K562 (cell line): Measurements from ENCODE around the gene MEIOB.

Experiments used
- BRF1 ChIP-seq: IDR thresholded peaks from 3 replicates; pipeline ENCODE4 v1.6.1; 2011; ENCODE audit warnings: borderline replicate concordance, mild to moderate bottlenecking; ENCODE audit not compliant: insufficient read length; ENCODE audit errors: extremely low read depth
- CEBPB ChIP-seq: fragments of 450-650 bp; IDR thresholded peaks from 2 replicates; pipeline ENCODE4 v1.6.1; 2016; ENCODE audit warnings: missing genetic modification characterization, missing compliant biosample characterization
- CHD1 ChIP-seq: fragments of 200-600 bp; sonication (generic); IDR thresholded peaks from one replicate; pipeline ENCODE4 v1.6.1; 2012; ENCODE audit warnings: mild to moderate bottlenecking, moderate library complexity, low read length, inconsistent platforms
- CREM ChIP-seq: IDR thresholded peaks from 2 replicates; pipeline ENCODE4 v1.6.1; 2014; ENCODE audit warnings: antibody characterized with exemption, low read depth
- HNRNPLL ChIP-seq: fragments of 200-400 bp; formaldehyde crosslinking; IDR thresholded peaks from 2 replicates; pipeline ENCODE4 v1.6.1; 2017; ENCODE audit warnings: low read length, low read depth, mild to moderate bottlenecking; ENCODE audit not compliant: poor library complexity, severe bottlenecking
- KLF10 ChIP-seq: fragments of 250-450 bp; sonication (Bioruptor Pico); IDR thresholded peaks from 2 replicates; pipeline ENCODE4 v1.6.1; 2021; ENCODE audit warnings: matching md5 sums
- MAX ChIP-seq: sonication (generic); formaldehyde crosslinking; IDR thresholded peaks from 2 replicates; pipeline ENCODE4 v1.9.0; 2022; ENCODE audit warnings: mild to moderate bottlenecking, missing genetic modification reagents
- SETDB1 ChIP-seq: IDR thresholded peaks from one replicate; pipeline ENCODE4 v1.6.1; 2012; ENCODE audit warnings: low read length, control low read depth, inconsistent platforms
- TEAD4 ChIP-seq, 2 experiments: sonication (generic) in 1 of 2; formaldehyde crosslinking in 1 of 2; IDR thresholded peaks; 2 replicates each; pipeline versions ENCODE4 v1.6.1 to v1.8.0; 2012 to 2022; ENCODE audit warnings: borderline replicate concordance in 1 of 2, inconsistent platforms in 1 of 2, low read length in 1 of 2, mild to moderate bottlenecking in 1 of 2, missing genetic modification reagents in 1 of 2
- ZBED1 ChIP-seq: IDR thresholded peaks from 2 replicates; pipeline ENCODE4 v1.6.1; 2014
- ZNF717 ChIP-seq: fragments of 250-450 bp; sonication (Bioruptor Pico); IDR thresholded peaks from 2 replicates; pipeline ENCODE4 v1.5.0; 2021
- TF ChIP-seq, protein P1 (sequence below): sonication (generic); formaldehyde crosslinking; IDR thresholded peaks from 2 replicates; pipeline ENCODE4 v1.8.1; 2023; ENCODE audit warnings: missing genetic modification reagents, mild to moderate bottlenecking, borderline replicate concordance
- TF ChIP-seq, protein P2 (sequence below), 3 experiments: IDR thresholded peaks in 2 of 3; conservative IDR thresholded peaks in 1 of 3; 2 replicates each; pipeline ENCODE4 v1.5.1; 2011 to 2012; ENCODE audit warnings: low read length in 3 of 3, mild to moderate bottlenecking in 3 of 3, control low read depth in 2 of 3, improper control_type of control experiment in 1 of 3, inconsistent platforms in 1 of 3, low read depth in 1 of 3, mixed read lengths in 1 of 3, moderate library complexity in 1 of 3; ENCODE audit not compliant: insufficient read depth in 2 of 3

DNA sequence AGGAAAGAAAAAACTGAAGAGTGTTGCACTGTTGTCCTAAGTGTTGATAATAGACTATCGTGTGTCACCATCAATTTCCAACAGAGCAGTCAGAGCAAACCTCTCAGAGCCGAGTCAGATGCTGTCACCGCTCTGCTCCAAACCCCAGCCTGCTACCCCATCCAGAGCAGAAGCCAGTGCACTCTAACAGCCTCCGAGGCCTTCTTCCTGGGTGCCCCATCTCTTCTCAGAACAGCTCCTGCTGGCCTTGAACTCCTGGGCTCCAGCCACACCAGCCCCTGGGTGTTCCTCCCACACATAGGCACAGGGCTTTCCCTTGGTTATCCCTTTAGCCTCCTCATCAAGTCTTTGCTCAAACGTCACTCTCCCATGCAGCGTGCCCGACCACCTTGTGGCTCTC is 21.0 kb downstream of the MEIOB start:
- TF ChIP-seq MAX (CRISPR knock-in tag) (no peak), SETDB1 (no peak), ZBED1 (no peak), HNRNPLL (no peak), CHD1 (no peak), CEBPB (tag) (no peak), TEAD4 (IDR thresholded peaks at IDR 0.05; ENCODE audit: low read length) (no peak), TEAD4 (CRISPR knock-in tag; IDR thresholded peaks at IDR 0.05; ENCODE audit: borderline replicate concordance) (no peak), BRF1 (no peak), KLF10 (CRISPR knock-in tag) (no peak), CREM (no peak), ZNF717 (no peak)
- TF ChIP-seq, protein P1, sequence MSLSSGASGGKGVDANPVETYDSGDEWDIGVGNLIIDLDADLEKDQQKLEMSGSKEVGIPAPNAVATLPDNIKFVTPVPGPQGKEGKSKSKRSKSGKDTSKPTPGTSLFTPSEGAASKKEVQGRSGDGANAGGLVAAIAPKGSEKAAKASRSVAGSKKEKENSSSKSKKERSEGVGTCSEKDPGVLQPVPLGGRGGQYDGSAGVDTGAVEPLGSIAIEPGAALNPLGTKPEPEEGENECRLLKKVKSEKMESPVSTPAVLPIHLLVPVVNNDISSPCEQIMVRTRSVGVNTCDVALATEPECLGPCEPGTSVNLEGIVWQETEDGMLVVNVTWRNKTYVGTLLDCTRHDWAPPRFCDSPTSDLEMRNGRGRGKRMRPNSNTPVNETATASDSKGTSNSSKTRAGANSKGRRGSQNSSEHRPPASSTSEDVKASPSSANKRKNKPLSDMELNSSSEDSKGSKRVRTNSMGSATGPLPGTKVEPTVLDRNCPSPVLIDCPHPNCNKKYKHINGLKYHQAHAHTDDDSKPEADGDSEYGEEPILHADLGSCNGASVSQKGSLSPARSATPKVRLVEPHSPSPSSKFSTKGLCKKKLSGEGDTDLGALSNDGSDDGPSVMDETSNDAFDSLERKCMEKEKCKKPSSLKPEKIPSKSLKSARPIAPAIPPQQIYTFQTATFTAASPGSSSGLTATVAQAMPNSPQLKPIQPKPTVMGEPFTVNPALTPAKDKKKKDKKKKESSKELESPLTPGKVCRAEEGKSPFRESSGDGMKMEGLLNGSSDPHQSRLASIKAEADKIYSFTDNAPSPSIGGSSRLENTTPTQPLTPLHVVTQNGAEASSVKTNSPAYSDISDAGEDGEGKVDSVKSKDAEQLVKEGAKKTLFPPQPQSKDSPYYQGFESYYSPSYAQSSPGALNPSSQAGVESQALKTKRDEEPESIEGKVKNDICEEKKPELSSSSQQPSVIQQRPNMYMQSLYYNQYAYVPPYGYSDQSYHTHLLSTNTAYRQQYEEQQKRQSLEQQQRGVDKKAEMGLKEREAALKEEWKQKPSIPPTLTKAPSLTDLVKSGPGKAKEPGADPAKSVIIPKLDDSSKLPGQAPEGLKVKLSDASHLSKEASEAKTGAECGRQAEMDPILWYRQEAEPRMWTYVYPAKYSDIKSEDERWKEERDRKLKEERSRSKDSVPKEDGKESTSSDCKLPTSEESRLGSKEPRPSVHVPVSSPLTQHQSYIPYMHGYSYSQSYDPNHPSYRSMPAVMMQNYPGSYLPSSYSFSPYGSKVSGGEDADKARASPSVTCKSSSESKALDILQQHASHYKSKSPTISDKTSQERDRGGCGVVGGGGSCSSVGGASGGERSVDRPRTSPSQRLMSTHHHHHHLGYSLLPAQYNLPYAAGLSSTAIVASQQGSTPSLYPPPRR: no peak
- TF ChIP-seq, protein P2, sequence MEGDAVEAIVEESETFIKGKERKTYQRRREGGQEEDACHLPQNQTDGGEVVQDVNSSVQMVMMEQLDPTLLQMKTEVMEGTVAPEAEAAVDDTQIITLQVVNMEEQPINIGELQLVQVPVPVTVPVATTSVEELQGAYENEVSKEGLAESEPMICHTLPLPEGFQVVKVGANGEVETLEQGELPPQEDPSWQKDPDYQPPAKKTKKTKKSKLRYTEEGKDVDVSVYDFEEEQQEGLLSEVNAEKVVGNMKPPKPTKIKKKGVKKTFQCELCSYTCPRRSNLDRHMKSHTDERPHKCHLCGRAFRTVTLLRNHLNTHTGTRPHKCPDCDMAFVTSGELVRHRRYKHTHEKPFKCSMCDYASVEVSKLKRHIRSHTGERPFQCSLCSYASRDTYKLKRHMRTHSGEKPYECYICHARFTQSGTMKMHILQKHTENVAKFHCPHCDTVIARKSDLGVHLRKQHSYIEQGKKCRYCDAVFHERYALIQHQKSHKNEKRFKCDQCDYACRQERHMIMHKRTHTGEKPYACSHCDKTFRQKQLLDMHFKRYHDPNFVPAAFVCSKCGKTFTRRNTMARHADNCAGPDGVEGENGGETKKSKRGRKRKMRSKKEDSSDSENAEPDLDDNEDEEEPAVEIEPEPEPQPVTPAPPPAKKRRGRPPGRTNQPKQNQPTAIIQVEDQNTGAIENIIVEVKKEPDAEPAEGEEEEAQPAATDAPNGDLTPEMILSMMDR (IDR thresholded peaks at IDR 0.05 in 2 of 3, conservative IDR thresholded peaks at IDR 0.05 in 1 of 3; ENCODE audit: insufficient read depth in 2 of 3, low read depth in 1 of 3, low read length in 3 of 3): no peak
